Stimulated activated CD8-positive, alpha-beta memory T cell treated with anti-CD3 and anti-CD28 coated beads, Interleukin-12 subunit alpha, Interleukin-12 subunit beta, amount 100 ng/mL, for 4 hours (primary cell): ENCODE measurements around the gene EPHB1.

Experiments used
- DNase-seq: peaks from one replicate; pipeline ENCODE4 v3.0.0-alpha.2; 2020; ENCODE audit warnings: low read depth

Gene EPHB1

GRCh38 chr3:134794950-134795745, at the start of gene EPHB1:
Gene EPHB1, plus strand, starts transcription at chr3:134795260.
- DNase-seq: no peak

- DNase-seq: no peak
These were observed 46.4 kb upstream of the EPHB1 start for GRCh38 chr3:134748698-134749097.

DNA sequence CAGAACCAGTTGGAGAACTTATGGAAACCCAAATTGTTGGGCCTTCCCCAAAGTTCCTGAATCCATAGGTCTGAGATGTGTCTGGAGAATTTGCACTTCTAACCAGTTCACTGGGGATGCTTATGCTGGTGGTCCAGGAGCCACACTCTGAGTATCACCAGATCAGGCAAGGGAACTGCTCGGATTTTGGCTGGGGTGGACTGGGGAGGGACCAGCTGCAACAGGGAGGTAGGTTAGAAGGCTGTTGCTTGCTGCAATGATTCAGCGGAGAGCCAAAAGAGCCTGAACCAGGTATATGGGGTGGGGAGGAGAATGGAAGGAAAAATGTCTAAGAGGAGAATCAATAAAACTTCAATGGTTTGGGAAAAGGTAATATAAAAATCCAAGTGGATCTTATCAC, 45.9 kb upstream of the EPHB1 start:
- DNase-seq: no peak

DNA sequence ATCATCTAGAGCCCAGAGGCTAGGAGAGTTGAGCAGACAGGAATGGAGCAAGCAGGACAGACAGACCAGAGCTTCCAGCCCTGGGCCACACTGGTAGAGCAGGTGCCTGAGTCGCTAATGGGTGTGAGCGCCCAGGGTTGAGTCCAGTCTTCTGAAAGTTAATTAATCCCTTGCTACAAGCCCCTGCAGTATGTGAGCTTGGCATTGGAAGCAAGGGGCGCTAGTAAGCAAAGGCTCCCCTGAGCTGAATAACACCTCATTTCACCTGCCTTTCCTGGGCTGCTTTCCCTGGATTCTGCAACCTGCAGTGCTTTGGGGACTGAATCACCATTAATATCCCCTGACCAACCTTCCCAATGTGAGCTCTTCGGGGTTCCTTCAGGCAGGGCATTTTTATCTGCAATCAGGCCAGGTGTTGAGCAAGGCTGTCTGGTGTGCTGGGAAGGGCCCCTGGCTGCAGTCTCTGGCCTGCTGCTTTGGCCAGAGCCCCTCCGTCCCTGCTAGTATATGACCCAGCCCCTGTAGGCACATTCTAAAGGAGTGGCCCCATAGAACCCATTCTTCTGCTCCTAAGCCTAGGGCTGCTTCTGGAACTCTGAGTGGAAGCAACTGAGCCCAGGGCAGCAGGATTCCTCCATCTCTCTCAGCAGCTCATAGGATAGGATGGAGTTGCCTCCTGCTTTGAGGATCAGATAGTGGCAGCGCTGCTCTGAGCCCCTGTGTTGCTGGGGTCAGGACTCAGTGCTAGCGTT, 45.1 kb upstream of the EPHB1 start:
- no peak for DNase-seq

DNA sequence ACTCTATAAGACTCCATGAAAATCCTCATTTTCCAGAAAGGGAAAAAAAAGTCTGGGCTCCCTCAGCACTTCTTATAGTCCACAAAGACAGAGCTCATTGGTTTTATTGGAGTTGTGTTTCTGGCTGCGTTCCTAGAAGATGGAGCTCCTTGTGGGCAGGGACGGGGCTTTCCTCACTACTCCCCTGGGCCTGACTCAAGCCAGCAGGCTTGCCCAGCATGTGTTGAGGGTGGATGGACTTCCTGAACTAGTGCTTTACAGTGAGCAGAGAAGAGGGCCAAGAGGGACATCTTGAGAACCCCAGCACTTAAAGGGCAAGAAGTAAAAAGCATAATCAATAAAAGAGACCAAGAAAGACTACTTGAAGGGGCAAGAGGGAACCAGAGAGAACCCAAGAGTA, 43.2 kb upstream of the EPHB1 start:
- no peak for DNase-seq

DNA sequence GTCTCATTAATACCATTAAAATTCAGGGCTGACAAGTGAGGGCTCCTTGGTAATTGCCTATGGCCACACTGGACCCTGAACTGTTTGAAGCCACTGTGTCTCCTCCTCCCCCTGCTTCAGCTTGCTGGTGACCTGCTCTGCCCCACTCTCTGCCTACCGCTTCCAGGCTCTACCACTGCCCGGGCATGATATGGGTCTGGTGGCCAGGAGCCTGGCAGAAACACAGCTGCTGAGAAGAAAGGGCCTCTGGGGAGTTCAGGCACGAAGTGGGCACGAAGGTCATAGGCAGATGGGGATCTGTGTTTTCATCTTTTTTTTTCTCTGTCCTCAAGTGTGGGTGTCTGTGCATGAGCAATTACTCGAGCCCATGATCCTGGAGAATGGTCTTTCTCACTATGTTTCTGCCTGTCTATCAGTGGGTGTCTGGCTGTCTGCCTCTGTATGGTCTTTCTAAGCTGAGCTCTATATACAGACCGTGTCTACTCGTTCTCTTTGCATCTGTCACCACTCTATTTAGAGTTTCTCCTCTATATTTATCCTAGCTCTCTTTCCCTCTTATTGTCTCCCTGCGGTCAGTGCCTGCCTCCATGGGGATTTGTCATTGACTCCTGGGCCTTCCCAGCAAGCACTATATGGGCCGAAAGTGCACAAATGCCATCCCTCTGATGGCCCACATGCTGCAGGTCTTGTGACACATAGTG, 42.1 kb upstream of the EPHB1 start:
- DNase-seq: no peak

GRCh38 chr3:134753999-134754742, 40.9 kb upstream of the EPHB1 start:
- no peak for DNase-seq

DNA sequence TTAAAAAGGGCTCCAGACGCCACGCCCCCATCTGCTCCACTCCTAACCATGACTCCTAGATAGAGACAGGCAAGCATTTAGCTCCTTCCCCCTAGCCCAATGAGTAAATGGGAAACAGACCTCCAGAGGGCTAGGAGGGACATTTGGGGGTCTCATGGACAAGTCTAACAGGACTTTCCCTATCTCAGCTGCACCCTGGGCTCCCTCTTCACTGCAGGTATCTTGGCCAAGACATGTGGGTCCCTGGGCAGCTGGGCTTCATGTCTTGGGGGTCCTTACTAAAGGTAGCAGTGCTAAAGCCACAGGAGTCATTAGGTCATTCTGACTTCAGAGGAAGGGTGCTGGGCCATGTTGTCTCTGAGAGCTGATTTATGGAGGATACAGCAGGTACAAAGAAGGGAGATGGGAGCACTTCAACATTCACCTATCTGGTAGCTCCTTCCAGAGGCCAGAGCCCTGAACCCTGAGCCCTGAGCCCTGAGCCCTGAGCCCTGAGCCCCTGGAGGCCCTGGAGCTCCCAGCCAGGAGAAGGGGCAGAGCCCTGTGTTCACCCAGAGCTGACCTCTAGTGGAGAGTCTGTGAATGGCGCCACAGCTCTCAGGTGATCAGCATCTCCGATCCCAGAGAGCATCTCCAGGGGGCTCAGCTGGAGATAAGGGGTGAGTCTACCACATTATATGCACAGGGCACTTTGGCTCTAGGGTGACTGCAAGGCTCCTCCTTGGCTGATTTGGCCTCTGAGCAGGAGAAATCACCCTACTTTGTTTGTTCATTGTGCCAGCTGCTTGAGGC, 40.1 kb upstream of the EPHB1 start:
- no peak for DNase-seq

- no peak for DNase-seq
These were observed 39.2 kb upstream of the EPHB1 start for GRCh38 chr3:134755821-134756220.

DNA sequence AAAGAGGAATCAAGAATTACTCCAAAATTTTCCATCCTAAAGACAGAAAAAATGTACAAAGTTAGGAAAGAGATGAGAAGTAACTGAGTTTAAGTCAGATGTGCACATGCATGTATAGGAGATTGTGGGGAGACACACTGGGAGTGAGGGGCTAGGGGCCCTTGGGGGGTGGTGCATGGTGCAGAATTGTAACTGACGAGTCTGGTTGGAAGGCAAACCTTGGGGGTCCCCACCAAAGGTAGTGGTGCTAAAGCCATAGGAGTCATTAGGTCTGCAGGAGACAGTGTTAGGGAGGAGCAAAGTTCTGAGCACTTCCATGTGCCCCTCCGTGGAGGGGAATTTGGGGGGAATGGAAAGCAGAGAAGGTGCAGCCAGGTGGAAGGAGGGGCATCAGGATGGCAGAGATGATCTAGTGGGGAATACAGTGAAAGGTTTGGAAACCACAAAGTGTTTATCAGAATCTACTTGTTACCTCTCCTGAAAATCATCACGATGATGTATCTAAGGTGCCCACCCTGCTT, 37.5 kb upstream of the EPHB1 start:
- no peak for DNase-seq

DNA sequence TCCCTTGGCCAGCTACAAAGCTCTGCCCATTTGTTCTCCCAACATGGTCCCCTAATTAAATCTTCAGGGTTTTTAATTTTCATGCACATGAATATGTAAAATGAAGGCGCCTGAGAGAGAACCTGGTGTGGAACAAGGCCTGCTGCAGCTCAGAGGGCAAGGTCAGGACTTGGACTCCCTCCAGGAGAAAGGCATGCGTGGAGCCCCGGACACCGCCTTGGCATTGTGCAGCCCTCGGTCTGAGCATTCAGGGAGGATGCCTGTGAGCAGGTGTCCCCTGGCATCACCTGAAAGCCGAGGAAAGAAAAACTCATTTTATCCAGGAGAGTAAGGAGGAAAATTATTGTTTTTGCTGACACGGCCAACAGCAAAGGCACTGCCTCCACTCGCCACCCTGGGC, 33.8 kb upstream of the EPHB1 start:
- no peak for DNase-seq

GRCh38 chr3:134762016-134762415, 33.0 kb upstream of the EPHB1 start:
- no peak for DNase-seq

DNA sequence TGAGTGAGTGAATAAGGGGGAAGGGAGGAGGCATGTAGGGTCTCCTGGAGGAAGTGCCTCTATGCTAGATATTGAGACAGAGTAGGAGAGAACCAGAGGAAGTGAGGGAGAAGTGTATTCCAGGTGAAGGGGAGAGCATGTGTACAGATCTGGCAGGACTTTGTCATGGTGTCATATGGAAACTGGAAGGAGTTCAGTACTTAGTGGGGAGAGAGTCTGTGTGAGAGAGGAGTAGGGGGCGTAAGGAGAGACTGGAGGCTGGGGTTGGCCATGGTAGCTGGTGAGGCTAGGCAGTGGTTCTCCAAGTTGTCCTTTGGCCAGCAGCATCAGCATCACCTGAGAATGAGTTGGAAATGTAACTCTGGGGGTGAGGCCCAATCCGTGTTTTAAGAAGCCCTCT, 29.6 kb upstream of the EPHB1 start:
- no peak for DNase-seq

DNA sequence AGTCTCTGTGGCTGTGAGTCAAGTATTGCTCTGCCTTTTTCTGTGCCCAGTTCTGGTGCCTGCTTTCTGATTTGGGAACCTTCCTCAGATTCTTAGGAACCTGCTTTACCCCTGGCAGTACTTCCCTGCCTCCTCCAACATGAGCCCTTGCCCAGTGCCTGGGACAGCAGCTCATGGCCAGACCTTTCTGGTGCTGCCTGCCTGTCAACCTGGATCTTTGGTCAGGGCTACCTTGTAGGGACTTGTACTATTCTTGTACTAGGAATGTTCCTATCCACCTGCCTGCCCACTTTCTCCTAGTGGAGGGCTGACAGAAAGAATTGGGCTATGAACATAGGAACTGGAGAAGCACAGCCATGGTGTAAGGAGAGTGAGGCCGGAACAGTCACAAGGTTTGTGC, 28.8 kb upstream of the EPHB1 start:
- DNase-seq: no peak

DNA sequence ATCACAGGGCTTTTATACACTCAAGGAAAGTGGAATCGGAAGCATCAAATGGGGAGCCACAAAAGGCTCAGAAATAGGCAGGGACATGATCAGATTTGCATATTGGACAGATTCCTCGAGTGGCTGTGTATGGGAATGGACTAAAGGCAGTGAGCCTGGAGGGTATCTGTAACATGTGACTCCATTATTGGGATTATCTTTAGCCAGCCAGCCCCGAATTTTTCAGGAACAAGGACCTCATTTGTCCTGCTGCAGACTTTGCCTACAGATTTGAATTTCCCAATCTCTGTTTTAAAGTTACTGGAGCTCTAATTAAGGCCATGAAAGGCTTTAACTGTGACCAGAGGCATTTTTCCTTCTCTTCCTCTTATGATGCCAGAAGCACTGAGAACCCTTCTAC, 26.9 kb upstream of the EPHB1 start:
- DNase-seq: no peak

DNA sequence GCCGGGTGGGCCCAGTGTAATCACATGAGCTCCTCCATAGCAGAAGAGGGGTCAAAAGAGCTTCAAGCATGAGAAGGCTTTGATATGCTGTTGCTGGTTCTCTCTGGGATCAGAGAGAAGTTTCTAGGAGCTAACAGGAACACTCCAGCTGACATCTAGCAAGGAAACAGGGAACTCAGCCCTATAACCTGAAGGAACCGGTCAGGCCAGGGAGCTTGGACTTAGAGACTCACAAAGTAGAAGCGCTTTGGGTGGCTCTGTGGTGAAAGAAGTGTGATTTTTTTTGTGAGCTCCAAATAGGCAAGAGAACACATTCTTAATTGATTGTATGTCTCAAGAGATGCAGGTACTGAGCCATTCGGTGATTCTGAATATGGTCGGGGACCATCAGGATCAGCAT, 26.2 kb upstream of the EPHB1 start:
- no peak for DNase-seq

DNA sequence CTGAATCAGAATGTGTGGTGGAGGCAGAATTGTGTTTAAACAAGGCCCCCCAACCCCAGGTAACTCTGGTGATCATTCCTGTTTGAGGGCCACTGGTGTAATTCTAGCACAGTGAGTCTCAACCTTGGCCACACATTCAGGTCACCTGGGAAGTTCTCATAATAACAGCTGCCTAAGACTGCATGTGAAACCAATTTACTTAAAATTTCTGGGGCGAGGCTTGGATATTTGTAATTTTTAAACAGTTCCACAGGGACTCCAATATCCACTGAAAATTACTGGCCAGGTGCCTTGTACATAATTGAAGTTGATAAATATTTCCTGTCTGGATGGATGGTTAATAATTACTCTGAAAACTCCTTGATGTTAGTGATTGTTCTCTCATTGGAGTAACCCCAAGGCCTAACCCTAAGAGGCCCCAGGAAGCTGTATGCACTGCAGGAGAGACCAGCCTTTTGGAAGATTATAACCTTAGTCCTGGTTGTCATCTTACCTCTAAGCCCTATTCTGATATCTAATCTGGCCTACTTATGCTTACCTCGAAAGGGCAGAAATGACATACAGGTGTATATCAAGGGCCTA, 25.7 kb upstream of the EPHB1 start:
- no peak for DNase-seq

- no peak for DNase-seq
These were observed 23.0 kb upstream of the EPHB1 start for GRCh38 chr3:134772011-134772410.

GRCh38 chr3:134772591-134772990, 22.5 kb upstream of the EPHB1 start:
- no peak for DNase-seq

DNA sequence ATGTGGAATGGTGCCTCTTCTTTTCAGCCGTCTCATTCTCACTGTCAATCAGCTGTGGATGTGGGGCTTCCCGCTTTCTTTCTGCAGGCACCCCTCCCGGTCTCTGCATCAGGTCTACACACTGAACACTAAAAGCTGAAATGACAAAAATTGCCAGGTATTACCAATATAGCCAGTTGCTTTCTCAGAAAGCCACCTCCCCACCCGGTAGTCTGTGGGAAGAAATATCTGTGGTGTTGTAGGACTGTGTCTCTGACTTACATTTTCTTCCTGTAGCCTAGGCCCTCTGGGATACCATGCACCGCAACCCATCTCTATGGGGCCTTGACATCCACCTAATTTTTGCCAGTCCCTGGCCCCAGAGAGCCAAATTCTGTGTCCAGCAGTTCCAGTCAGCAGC, 19.2 kb upstream of the EPHB1 start:
- no peak for DNase-seq

GRCh38 chr3:134776518-134776917, 18.5 kb upstream of the EPHB1 start:
- no peak for DNase-seq
